Measurements from ENCODE around the gene NDFIP2.

DNA sequence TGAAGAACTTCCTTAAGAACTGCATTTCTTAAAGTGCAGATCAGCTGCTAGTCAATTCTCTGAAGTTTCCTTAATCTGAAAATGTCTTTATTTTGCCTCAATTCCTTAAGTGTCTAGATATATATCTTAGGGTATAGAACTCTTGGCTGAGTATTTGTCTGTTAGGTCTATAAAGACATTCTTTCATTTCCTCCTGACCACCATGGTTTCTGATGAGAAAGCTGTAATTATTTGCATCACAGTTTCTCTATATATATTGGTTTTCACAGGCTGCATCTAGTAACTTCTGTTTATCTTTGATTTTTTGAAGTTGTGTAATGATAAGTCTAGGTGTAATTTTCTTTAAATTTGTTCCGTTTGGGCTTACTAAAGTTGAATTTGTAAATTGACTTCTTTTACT, 15.2 kb downstream of the NDFIP2 start:
- TF ChIP-seq, protein P1, sequence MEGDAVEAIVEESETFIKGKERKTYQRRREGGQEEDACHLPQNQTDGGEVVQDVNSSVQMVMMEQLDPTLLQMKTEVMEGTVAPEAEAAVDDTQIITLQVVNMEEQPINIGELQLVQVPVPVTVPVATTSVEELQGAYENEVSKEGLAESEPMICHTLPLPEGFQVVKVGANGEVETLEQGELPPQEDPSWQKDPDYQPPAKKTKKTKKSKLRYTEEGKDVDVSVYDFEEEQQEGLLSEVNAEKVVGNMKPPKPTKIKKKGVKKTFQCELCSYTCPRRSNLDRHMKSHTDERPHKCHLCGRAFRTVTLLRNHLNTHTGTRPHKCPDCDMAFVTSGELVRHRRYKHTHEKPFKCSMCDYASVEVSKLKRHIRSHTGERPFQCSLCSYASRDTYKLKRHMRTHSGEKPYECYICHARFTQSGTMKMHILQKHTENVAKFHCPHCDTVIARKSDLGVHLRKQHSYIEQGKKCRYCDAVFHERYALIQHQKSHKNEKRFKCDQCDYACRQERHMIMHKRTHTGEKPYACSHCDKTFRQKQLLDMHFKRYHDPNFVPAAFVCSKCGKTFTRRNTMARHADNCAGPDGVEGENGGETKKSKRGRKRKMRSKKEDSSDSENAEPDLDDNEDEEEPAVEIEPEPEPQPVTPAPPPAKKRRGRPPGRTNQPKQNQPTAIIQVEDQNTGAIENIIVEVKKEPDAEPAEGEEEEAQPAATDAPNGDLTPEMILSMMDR (IDR thresholded peaks at IDR 0.05): no peak
- TF ChIP-seq POLR2A (IDR thresholded peaks at IDR 0.05; ENCODE audit: low read depth) (no peak), EP300 (IDR thresholded peaks at IDR 0.05) (no peak)

All from esophagus muscularis mucosa (tissue), 4 donors.